ENCODE data around the gene CXCL9.
A peak's percentile ranks its signal among the peaks of the same experiment; 100 is the strongest.
"Not testable (repeated sequence)": the region's sequence is repeated elsewhere in the genome, so short reads cannot be mapped to it uniquely, and the experiment has no call there.

The CXCL9 gene

GRCh38 chr4:76011700-76012387, 4.5 kb upstream of the CXCL9 start:
- no peak for DNase-seq

- DNase-seq, result no peak
Observed at GRCh38 chr4:76011018-76011670, 3.8 kb upstream of the CXCL9 start.

GRCh38 chr4:76010576-76010975, 3.3 kb upstream of the CXCL9 start:
- no peak for DNase-seq

DNA sequence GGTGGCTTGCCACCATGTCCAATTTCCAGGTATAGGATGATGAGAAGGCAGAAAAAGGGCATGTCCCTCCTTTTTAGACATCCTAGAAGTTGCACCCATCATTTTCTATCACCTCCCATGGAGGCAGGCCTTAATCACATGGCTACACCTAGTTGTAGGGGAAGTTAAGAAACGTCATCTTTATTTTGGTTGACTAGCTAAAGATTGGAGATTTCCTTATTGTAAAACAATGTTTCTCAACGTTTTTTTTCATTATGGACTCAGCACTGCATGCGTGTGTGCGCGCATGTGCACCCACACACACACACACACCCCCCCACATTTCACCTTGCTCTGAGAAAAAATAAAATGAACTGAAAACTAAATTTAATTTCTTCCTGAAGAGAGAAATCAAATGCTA, 2.0 kb upstream of the CXCL9 start:
- no peak for DNase-seq

DNA sequence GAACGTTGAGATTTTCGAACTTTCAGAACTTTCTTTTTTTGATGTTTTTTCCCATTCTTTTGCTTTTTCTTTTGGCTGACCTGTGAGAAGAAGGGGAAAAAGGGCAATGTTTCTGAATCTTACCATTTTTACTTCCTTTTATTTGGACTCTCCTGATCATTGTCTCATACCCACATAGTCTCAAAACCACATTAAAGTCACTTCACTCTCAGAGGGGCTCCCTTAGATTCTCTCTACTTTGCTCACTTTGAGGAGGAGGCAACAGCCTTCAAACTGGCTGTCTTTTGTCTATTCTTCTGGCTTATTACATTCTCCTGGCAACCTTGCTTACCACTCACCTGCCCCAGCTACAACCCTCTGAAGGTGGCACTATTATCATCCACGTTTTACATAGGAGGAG, 3.7 kb downstream of the CXCL9 start:
- no peak for DNase-seq

GRCh38 chr4:76003035-76003434, 4.3 kb downstream of the CXCL9 start:
- no peak for DNase-seq

DNA sequence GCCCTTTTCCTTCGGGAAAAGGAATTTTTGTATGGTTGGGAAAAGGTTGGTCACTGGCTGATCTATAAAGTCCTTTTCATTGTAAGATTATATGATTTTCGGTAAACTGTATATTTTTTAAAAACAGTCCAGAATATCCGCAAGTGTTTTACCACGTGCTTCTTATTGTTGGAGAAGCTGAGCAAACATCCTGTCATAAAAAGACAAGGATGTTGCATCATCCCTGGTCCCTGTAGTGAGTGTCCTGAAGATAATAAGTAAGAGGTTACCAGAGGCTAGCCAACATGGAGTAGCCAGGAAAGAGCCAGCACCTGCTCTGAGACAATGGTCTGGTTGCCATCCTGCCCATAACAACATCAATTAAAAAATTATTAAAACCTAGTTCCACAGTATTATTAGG, 5.1 kb downstream of the CXCL9 start:
- DNase-seq, result no peak

DNA sequence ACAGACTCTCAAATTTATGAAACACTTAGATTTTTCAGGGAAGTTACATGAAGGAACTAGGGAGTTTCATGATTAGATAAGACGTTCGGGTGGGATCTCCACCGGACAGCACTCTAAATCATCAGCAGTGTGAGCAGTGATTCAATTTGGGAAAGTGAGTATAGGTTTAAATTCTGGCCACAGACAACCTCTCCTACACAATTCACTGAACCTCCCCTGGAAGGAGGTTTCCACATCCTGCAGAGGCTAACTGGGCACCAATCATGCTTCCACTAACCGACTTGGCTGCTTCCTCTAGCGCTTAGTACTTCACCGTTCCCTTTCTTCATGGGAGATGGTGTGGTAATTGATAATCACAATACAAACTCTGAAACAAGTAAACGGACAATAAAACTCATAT, 5.6 kb downstream of the CXCL9 start:
- DNase-seq, result no peak

DNA sequence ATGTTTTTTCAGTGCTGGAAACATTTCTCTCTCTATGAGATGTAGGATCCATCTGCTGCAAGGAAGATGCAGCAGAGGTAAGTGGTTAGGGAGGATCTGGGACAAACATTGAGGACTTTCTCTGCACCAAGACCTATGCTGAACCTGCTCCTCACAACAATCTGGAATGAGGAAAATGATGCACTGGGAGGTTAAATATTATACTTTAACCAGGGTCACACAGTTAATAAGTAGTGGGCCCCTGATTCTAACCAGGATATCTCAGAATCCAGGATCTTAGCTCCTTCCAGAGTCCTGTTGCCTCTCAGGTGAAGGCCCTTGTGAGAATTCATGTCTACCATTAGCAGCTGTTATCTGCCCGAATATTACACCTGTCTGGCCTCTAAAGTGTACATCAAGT, 7.0 kb downstream of the CXCL9 start:
- DNase-seq, result no peak

DNA sequence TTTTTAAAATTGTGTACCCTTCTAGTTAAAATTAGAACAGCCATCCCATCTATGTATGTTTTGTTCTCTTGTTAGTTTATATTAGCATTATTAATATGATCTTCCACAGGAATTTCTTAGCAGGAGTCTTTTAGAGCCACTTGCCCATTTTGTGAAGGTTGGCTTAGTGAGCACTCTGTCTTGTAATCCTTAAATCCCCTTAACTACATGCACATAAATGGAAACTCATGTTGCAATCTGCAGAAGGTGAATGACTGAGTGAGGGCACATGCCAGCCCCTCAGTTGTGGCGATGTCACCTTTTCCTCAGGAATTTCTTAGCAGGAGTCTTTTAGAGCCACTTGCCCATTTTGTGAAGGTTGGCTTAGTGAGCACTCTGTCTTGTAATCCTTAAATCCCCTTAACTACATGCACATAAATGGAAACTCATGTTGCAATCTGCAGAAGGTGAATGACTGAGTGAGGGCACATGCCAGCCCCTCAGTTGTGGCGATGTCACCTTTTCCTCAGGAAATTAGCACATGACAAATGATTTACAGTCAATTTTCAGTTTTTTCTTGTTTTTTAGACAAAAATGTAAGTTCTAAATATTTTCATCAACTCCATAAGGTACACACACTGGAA, 8.7 kb downstream of the CXCL9 start:
- DNase-seq, result not testable (repeated sequence)

DNA sequence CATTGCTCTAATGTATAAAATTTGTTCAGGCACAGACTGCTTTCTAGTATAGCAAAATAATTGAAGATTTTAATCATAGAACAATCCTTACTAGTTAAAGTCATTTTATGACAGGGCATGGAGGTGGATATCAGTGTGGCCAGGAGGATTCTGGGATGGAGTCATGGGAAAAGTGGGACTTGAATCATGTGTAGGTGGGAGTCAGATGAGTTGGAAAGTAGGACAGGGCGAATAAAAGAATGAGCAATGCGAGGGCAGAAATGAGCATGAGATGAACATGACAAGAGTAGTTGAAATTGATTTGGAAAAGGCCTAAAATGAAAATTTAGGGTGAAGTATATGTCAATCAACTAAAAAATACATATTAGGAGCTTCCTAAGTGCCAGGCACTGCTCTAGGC, 9.4 kb downstream of the CXCL9 start:
- DNase-seq, result no peak

DNA sequence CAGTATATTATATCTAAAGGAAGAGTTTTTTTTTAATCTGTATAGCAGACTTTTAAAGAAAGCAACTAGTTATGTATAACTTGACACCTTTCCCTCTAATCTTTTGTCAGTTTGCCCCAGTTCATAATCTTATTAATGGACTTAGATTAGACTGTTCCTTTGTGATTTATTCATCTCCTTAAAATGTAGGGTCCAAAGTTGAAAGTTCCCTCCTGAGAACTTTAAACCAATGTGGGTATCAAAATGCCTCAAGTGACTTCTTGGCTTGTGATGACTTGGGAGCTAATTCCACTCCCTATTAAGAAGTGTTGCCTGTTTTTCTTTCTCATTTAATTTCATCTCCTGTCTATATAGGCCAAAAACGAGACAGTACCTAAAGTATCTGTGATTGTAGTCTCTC, 10.2 kb downstream of the CXCL9 start:
- no peak for DNase-seq

GRCh38 chr4:75995727-75996126, 11.6 kb downstream of the CXCL9 start:
- peak; percentile 59 for DNase-seq

DNA sequence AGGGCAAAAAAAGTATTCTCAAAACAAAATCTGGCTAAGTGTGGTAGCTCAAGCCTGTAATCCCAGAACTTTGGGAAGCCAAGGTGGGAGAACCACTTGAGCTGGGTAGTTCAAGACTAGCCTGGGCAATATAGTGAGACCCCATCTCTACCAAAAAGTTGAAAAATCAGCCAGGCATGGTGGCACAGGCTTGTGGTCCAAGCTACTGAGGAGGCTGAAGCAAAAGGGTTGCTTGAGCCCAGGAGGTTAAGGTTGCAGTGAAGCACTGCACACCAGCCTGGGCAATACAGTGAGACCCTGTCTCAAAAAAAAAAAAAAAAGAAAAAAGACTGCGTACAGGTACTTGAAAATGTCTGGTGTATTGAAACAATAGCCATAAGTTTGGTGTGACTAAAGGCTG, 14.8 kb downstream of the CXCL9 start:
- no peak for DNase-seq

DNA sequence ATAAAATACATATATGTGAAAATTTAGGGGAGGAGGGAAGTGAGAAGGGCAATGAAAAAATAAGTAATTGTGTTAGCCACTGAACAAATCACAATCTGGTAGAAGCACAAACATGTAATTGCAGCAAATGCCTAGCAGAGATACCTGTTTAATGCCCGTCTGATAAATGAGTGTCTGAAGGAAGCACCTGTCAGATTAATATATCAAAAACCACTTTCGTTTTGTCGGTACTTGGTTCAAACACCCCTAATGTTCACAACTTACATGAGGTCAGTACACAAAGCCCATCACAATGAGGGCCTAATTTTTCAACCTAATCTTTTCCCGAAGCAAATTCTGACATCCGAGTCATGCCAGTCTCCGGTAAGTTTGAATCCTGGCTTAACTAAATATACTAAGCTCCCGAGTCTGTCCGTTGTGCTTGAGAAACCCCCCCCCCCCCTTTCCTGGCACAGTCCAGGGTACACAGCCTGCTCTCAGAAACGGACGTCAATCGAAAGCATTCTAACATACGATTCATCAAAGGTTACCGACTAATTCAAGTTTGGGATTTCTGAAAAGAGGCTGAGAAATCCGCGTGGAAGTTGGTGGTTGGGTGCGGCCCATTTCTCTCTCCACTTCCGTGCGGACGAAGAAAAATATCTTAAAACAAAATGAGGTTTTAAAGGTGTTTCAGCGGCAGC, 17.3 kb downstream of the CXCL9 start:
- DNase-seq, result peak; percentile 6

GRCh38 chr4:75985116-75985515, 22.2 kb downstream of the CXCL9 start:
- no peak for DNase-seq

DNA sequence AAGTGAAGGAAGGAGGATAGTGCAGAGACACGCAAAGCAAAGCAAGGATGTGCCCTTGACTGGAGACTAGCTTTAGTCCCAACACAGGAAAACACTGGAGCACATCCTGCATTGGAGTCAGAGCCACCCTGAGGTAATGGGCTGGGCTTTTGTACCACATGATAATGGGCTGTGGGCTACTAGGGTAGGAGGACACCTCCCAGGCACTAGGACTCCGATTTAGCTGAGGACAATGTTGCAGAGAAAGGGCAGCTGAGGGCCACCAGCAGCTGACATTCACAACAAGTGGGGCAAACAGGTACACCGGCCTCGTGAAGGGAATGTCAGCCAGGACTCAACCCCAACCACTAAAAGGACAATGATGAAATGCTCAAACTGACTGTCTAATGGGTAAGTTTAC, 26.7 kb downstream of the CXCL9 start:
- DNase-seq, result no peak

GRCh38 chr4:75976177-75976576, 31.1 kb downstream of the CXCL9 start:
- no peak for DNase-seq

GRCh38 chr4:75973766-75974165, 33.5 kb downstream of the CXCL9 start:
- DNase-seq, result no peak

DNA sequence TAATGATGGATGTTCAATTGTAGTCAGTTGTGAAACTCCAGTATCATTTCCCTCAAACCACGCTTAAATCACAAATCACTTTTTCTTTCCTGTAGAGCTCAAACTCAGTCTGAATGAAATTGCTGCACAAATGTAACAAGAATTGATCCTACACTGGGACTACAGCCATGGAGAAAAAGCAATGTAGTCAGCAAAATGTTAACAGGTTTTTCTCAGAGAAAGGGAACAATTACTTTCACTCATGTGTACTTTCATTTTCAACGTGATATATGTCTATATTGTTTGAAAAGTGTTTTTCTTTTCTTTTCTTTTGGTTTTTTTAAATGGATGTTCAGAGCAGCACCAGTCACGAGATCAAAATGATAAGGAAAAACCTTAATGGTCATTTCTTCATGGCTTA, 39.2 kb downstream of the CXCL9 start:
- DNase-seq, result no peak

- no peak for DNase-seq
Observed at GRCh38 chr4:75963558-75963957, 43.8 kb downstream of the CXCL9 start.

GRCh38 chr4:75962072-75962471, 45.2 kb downstream of the CXCL9 start:
- DNase-seq, result not testable (repeated sequence)

DNA sequence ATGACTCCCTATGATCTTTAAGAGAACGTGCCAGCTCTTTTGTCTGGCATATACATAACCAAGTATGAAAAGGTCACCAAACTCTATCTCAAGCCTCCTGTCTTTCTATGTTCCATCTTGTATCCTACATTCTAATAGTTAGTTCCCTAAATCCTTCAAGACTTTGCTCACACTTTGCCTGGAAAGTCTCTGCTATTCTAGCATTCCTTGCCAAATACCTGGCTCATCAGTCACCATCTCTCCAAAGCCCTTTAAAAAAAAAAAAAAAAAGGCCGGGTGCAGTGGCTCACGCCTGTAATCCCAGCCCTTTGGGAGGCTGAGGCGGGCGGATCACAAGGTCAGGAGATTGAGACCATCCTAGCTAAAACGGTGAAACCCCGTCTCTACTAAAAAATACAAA, 48.8 kb downstream of the CXCL9 start:
- not testable (repeated sequence) for DNase-seq

DNA sequence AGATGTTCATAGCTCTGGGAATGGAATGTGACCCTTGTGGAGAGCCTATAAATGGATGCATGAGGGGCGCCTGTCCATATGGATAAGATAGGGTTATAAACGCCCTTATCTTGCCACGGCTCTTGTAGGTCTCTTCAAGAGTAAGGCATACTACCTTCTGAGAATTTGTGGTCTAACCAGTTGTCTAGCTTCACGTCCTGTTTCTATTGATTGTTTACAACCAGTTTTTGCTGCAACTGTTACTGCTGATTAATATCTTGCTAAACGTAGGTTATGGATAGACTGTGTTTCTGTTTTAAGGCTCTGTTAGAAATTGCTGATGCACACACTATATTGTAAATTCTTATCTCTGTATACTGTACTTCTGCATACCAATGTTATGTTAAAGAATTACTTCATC, 52.5 kb downstream of the CXCL9 start:
- not testable (repeated sequence) for DNase-seq

Measured in CD4-positive, alpha-beta T cell treated with Interleukin-21 for 1 hour (primary cell).